Colonic mucosa (tissue), 4 donors: ENCODE results near the gene TMEM61. TPM values are rescaled to one million over a fixed set of nuclear protein-coding genes. Genes with fewer than 3 reads are reported as not detected.
"Not testable (repeated sequence)": the region's sequence is repeated elsewhere in the genome, so short reads cannot be mapped to it uniquely, and the experiment has no call there.

Experiments used
- DNase-seq: peaks from one replicate; pipeline ENCODE4 v3.0.0-alpha.2; 2020
- H3K27ac ChIP-seq: fragments of 200-600 bp; one replicate; pipeline ENCODE4 v1.8.0; 2021
- H3K27me3 ChIP-seq: fragments of 200-600 bp; one replicate; pipeline ENCODE4 v1.8.0; 2021
- H3K36me3 ChIP-seq: fragments of 200-600 bp; one replicate; pipeline ENCODE4 v1.8.0; 2021
- H3K4me1 ChIP-seq: fragments of 200-600 bp; one replicate; pipeline ENCODE4 v1.8.0; 2021; ENCODE audit warnings: mild to moderate bottlenecking
- H3K4me3 ChIP-seq: fragments of 200-600 bp; one replicate; pipeline ENCODE4 v1.8.0; 2021
- H3K9ac ChIP-seq, 2 donors: one replicate each; pipeline ENCODE4 v1.7.0; 2013; ENCODE audit warnings: control low read depth in 2 of 2, low read depth in 2 of 2, low read length in 2 of 2
- H3K9me3 ChIP-seq: fragments of 200-600 bp; one replicate; pipeline ENCODE4 v1.8.0; 2021
- CTCF ChIP-seq: fragments of 200-600 bp; IDR thresholded peaks from one replicate; pipeline ENCODE4 v1.8.0; 2022; ENCODE audit warnings: antibody characterized with exemption, mild to moderate bottlenecking
- intact Hi-C: fragments of 100-400 bp; cut with DNase I; formaldehyde crosslinking; loops from one replicate; pipeline ENCODE4 v1.14.1; 2022
- total RNA-seq, 2 donors: library from RNA; stranded (reverse); fragmentation: NEBNext Ultra II Directional in 1 of 2; extraction: Animal tissue kit (Norgen Biotek cat#: 25700) in 1 of 2; gene quantifications; one replicate each; pipeline ENCODE4 v1.2.1, GENCODE V29; 2021
- donor health status: healthy.
- donor health status: DM: no; HTN: no; CAD: no.
- donor health status: DM: no; HTN: no; CAD: no.

The TMEM61 gene
- total RNA-seq: 10 to 100 TPM; 11.0 to 13.4 TPM

GRCh38 chr1:54980528-54981241 is at the start of gene TMEM61:
TMEM61 (plus strand) TSS chr1:54980628; CDS start chr1:54981066, 438 bp downstream.
- H3K27ac ChIP-seq: peak within 1 kb of the TSS; percentile 37
- intact Hi-C loops: no loop called here
- H3K9me3 ChIP-seq: no peaks in the 10 kb centered on the region
- peak within 1 kb of the TSS; percentile 50 to 58 for H3K9ac ChIP-seq
- no peaks in the 10 kb centered on the region for H3K4me1 ChIP-seq
- H3K36me3 ChIP-seq: no peaks in the 10 kb centered on the region
- peak; percentile 57 for DNase-seq
- H3K27me3 ChIP-seq: peaks cover 10% of the 10 kb centered on the region
- H3K4me3 ChIP-seq: peak within 1 kb of the TSS; percentile 36
- no peak for TF ChIP-seq CTCF

- H3K9ac ChIP-seq: no peak overlapping the region
- intact Hi-C loops: no loop called here
- H3K27me3 ChIP-seq: no peaks in the 10 kb centered on the region
- H3K27ac ChIP-seq: no peak overlapping the region
- DNase-seq: no peak
- H3K4me1 ChIP-seq: no peaks in the 10 kb centered on the region
- no peak for TF ChIP-seq CTCF
- no peak overlapping the region for H3K4me3 ChIP-seq
- H3K36me3 ChIP-seq: no peaks in the 10 kb centered on the region
- no peaks in the 10 kb centered on the region for H3K9me3 ChIP-seq
Measured at GRCh38 chr1:54931275-54931840, 49.1 kb upstream of the TMEM61 start.

- DNase-seq, H3K4me1 ChIP-seq, H3K9me3 ChIP-seq, H3K9ac ChIP-seq, H3K27me3 ChIP-seq, intact Hi-C loops, H3K4me3 ChIP-seq, H3K36me3 ChIP-seq, H3K27ac ChIP-seq: not testable (repeated sequence)
Measured at GRCh38 chr1:54934081-54934480, 46.3 kb upstream of the TMEM61 start.

- Histone ChIP-seq H3K27me3 (no peaks in the 10 kb centered on the region), H3K9ac (no peak overlapping the region), H3K4me1 (no peaks in the 10 kb centered on the region), H3K9me3 (no peaks in the 10 kb centered on the region), H3K27ac (no peak overlapping the region), H3K36me3 (no peaks in the 10 kb centered on the region), H3K4me3 (no peak overlapping the region)
- DNase-seq: no peak
- intact Hi-C loops: no loop called here
- TF ChIP-seq CTCF: no peak
Measured at GRCh38 chr1:54934869-54935268, 45.6 kb upstream of the TMEM61 start.

- Histone ChIP-seq H3K4me1 (no peaks in the 10 kb centered on the region), H3K27me3 (no peaks in the 10 kb centered on the region), H3K36me3 (no peaks in the 10 kb centered on the region), H3K27ac (no peak overlapping the region), H3K9ac (no peak overlapping the region), H3K4me3 (no peak overlapping the region), H3K9me3 (no peaks in the 10 kb centered on the region)
- intact Hi-C loops: no loop called here
- no peak for DNase-seq
- no peak for TF ChIP-seq CTCF
Measured at GRCh38 chr1:54936791-54937190, 43.6 kb upstream of the TMEM61 start.

- Histone ChIP-seq H3K36me3 (no peaks in the 10 kb centered on the region), H3K27ac (no peak overlapping the region), H3K4me1 (no peaks in the 10 kb centered on the region), H3K27me3 (no peaks in the 10 kb centered on the region), H3K4me3 (no peak overlapping the region), H3K9me3 (no peaks in the 10 kb centered on the region), H3K9ac (no peak overlapping the region)
- intact Hi-C loops: no loop called here
- no peak for DNase-seq
- TF ChIP-seq CTCF: no peak
Measured at GRCh38 chr1:54937469-54937868, 43.0 kb upstream of the TMEM61 start.

- H3K4me3 ChIP-seq, H3K9me3 ChIP-seq, intact Hi-C loops, H3K27ac ChIP-seq, H3K27me3 ChIP-seq, H3K4me1 ChIP-seq, DNase-seq, H3K36me3 ChIP-seq, H3K9ac ChIP-seq: not testable (repeated sequence)
Measured at GRCh38 chr1:54938955-54939354, 41.5 kb upstream of the TMEM61 start.
